Stomach (tissue), 4 donors: ENCODE results near the gene LDB2.

Experiments used
- EP300 ChIP-seq: sonication (generic); formaldehyde crosslinking; IDR thresholded peaks from one replicate; pipeline ENCODE4 v1.6.1; 2017; ENCODE audit warnings: antibody characterized with exemption
- POLR2A ChIP-seq, 4 donors: fragments of 450-650 bp; IDR thresholded peaks; one replicate each; pipeline ENCODE4 v1.6.1; 2016; ENCODE audit warnings: antibody characterized with exemption in 4 of 4, control low read depth in 2 of 4, mild to moderate bottlenecking in 1 of 4, moderate library complexity in 1 of 4
- POLR2AphosphoS5 ChIP-seq, 3 donors: sonication (generic); formaldehyde crosslinking; IDR thresholded peaks; one replicate each; pipeline ENCODE4 v1.6.1; 2016; ENCODE audit warnings: antibody characterized with exemption in 3 of 3
- TF ChIP-seq, protein P1 (sequence below), 7 experiments: fragments of 450-650 bp in 4 of 7; fragments of 200-600 bp in 3 of 7; sonication (generic) in 3 of 7; IDR thresholded peaks; one replicate each; pipeline ENCODE4 v1.5.1; 2016 to 2019; ENCODE audit warnings: antibody characterized with exemption in 7 of 7, control low read depth in 2 of 7, mild to moderate bottlenecking in 1 of 7

GRCh38 chr4:16739997-16740624 lies 158.3 kb downstream of the LDB2 start:
- TF ChIP-seq POLR2AphosphoS5 (IDR thresholded peaks at IDR 0.05) (no peak), POLR2A (IDR thresholded peaks at IDR 0.05) (no peak), EP300 (no peak)
- TF ChIP-seq, protein P1, sequence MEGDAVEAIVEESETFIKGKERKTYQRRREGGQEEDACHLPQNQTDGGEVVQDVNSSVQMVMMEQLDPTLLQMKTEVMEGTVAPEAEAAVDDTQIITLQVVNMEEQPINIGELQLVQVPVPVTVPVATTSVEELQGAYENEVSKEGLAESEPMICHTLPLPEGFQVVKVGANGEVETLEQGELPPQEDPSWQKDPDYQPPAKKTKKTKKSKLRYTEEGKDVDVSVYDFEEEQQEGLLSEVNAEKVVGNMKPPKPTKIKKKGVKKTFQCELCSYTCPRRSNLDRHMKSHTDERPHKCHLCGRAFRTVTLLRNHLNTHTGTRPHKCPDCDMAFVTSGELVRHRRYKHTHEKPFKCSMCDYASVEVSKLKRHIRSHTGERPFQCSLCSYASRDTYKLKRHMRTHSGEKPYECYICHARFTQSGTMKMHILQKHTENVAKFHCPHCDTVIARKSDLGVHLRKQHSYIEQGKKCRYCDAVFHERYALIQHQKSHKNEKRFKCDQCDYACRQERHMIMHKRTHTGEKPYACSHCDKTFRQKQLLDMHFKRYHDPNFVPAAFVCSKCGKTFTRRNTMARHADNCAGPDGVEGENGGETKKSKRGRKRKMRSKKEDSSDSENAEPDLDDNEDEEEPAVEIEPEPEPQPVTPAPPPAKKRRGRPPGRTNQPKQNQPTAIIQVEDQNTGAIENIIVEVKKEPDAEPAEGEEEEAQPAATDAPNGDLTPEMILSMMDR (IDR thresholded peaks at IDR 0.05) = no peak
